Activated T-helper 1 cell treated with anti-CD3 and anti-CD28 coated beads, Interleukin-12 subunit alpha, Interleukin-12 subunit beta, Interleukin-2, Interleukin-4 antibody, amounts not matched to agents 30 ng/mL and 10 ng/mL and 1 ng/mL, durations not matched to agents 14 hours and 24 hours and 36 hours (primary cell): ENCODE measurements around the gene DAPL1. TPM values are rescaled to one million over a fixed set of nuclear protein-coding genes. Genes with fewer than 3 reads are reported as not detected.

ENCODE experiments used
- DNase-seq: peaks from one replicate; pipeline ENCODE4 v3.0.0; 2021; ENCODE audit warnings: low spot score
- H3K27ac Mint-ChIP-seq: one replicate; pipeline ENCODE4 v1.8.0; 2021; ENCODE audit warnings: mild to moderate bottlenecking, mixed read lengths
- H3K27me3 Mint-ChIP-seq: one replicate; pipeline ENCODE4 v1.8.0; 2022; ENCODE audit warnings: mild to moderate bottlenecking, moderate library complexity, mixed read lengths; ENCODE audit not compliant: insufficient read depth
- H3K36me3 Mint-ChIP-seq: one replicate; pipeline ENCODE4 v1.8.0; 2021; ENCODE audit warnings: low read depth, mixed read lengths
- H3K4me1 Mint-ChIP-seq: one replicate; pipeline ENCODE4 v1.8.0; 2021; ENCODE audit warnings: low read depth, mixed read lengths
- H3K4me3 Mint-ChIP-seq: one replicate; pipeline ENCODE4 v1.8.0; 2021; ENCODE audit warnings: mild to moderate bottlenecking, moderate library complexity, mixed read lengths
- H3K9me3 Mint-ChIP-seq: one replicate; pipeline ENCODE4 v1.8.0; 2021; ENCODE audit warnings: mixed read lengths
- intact Hi-C: fragments of 100-400 bp; cut with micrococcal nuclease; formaldehyde crosslinking; loops from one replicate; pipeline ENCODE4 v1.15.1; 2024
- total RNA-seq: library from RNA; stranded (reverse); gene quantifications from 2 replicates; pipeline ENCODE4 v1.2.3, GENCODE V29; 2022

Gene DAPL1
- total RNA-seq, 1 donor from 2014 or later = not detected

GRCh38 chr2:158810731-158811460 is 15.8 kb downstream of the DAPL1 start:
- H3K27me3 Mint-ChIP-seq = peaks cover 3% of the 10 kb centered on the region
- H3K4me1 Mint-ChIP-seq = no peaks in the 10 kb centered on the region
- no peak for DNase-seq
- no peaks in the 10 kb centered on the region for H3K9me3 Mint-ChIP-seq
- no peak overlapping the region for H3K27ac Mint-ChIP-seq
- intact Hi-C loops = no loop called here
- no peak overlapping the region for H3K4me3 Mint-ChIP-seq
- H3K36me3 Mint-ChIP-seq = no peaks in the 10 kb centered on the region

DNA sequence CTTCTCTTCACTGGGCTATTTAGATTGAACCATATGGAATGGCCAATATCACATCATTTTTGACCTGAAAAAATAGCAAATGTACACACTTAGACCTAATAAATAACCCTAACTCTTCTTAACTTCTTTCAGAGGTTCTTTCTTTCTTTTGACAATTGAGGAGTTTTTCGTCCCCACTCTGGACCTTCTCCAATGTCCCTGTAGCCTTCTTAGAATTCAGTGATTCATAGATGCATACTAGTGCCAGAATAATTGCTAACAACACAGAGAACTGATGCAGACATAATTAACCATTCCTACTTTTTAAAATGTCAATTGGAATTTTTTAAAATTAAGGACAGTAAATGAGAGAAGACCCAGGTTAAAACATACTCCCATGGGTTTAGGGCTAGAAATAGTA is 20.0 kb downstream of the DAPL1 start:
- Mint-ChIP-seq H3K4me1 (no peaks in the 10 kb centered on the region), H3K36me3 (no peaks in the 10 kb centered on the region), H3K9me3 (no peaks in the 10 kb centered on the region), H3K4me3 (no peak overlapping the region), H3K27ac (no peak overlapping the region), H3K27me3 (peaks cover 3% of the 10 kb centered on the region)
- intact Hi-C loops = no loop called here
- no peak for DNase-seq

DNA sequence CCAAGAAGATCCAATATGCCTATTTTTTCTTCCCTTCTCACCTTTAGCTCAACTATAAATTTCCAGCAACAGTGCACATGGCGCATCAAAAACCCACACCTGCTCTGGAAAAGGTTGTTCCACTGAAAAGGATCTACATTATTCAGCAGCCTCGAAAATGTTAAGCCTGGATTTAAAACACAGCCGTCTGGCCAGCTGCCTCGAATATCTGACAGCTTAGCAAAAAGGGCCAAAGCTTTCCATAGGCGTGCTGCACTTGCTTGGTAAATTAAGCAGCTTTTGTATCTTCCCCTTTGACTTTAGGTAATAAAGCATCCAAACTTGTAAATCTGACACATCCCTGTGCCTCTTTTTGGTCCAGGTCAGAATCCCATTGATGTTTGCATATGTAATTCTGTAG is 20.5 kb downstream of the DAPL1 start:
- no peaks in the 10 kb centered on the region for H3K36me3 Mint-ChIP-seq
- no peaks in the 10 kb centered on the region for H3K9me3 Mint-ChIP-seq
- H3K27ac Mint-ChIP-seq = no peak overlapping the region
- no peak overlapping the region for H3K4me3 Mint-ChIP-seq
- no peaks in the 10 kb centered on the region for H3K4me1 Mint-ChIP-seq
- DNase-seq = no peak
- H3K27me3 Mint-ChIP-seq = peaks cover 3% of the 10 kb centered on the region
- intact Hi-C loops = no loop called here

GRCh38 chr2:158817588-158817987 is 22.5 kb downstream of the DAPL1 start:
- Mint-ChIP-seq H3K36me3 (no peaks in the 10 kb centered on the region), H3K9me3 (no peaks in the 10 kb centered on the region), H3K27me3 (no peaks in the 10 kb centered on the region), H3K4me1 (no peaks in the 10 kb centered on the region), H3K27ac (no peak overlapping the region), H3K4me3 (no peak overlapping the region)
- DNase-seq = no peak
- intact Hi-C loops = no loop called here

GRCh38 chr2:158818511-158818910 is 23.4 kb downstream of the DAPL1 start:
- DNase-seq = no peak
- no peaks in the 10 kb centered on the region for H3K27me3 Mint-ChIP-seq
- H3K4me3 Mint-ChIP-seq = no peak overlapping the region
- H3K4me1 Mint-ChIP-seq = no peaks in the 10 kb centered on the region
- H3K27ac Mint-ChIP-seq = no peak overlapping the region
- H3K36me3 Mint-ChIP-seq = no peaks in the 10 kb centered on the region
- intact Hi-C loops = no loop called here
- no peaks in the 10 kb centered on the region for H3K9me3 Mint-ChIP-seq

GRCh38 chr2:158822193-158822592 is 27.1 kb downstream of the DAPL1 start:
- DNase-seq = no peak
- H3K9me3 Mint-ChIP-seq = no peaks in the 10 kb centered on the region

GRCh38 chr2:158823486-158824237 is 28.5 kb downstream of the DAPL1 start:
- no peak for DNase-seq

More at GRCh38 chr2:158822193-158822592, 27.1 kb downstream of the DAPL1 start:
- Mint-ChIP-seq H3K27me3 (peaks cover 3% of the 10 kb centered on the region), H3K4me3 (no peak overlapping the region), H3K27ac (no peak overlapping the region), H3K4me1 (no peaks in the 10 kb centered on the region), H3K36me3 (no peaks in the 10 kb centered on the region)
- intact Hi-C loops = no loop called here

DNA sequence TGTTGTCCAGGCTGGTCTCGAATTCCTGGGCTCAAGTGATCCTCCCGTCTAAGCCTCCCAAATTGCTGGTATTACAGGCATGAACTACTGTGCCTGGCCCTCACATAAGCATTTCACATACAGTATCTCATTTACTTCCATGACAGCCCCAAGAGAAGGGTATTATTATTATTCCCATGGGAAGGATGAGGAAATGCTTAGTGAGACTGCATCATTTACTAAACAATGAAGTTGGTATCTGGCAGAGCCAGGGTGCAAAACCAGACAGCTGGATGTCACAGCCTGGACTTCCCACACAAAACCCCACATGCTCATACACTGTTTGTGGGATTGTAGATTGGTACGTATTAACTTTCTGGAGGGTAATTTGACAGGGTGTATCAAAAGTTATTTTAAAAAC is 29.9 kb downstream of the DAPL1 start:
- Mint-ChIP-seq H3K36me3 (no peaks in the 10 kb centered on the region), H3K27me3 (peaks cover 3% of the 10 kb centered on the region), H3K4me3 (no peak overlapping the region), H3K9me3 (no peaks in the 10 kb centered on the region), H3K4me1 (no peaks in the 10 kb centered on the region), H3K27ac (no peak overlapping the region)
- intact Hi-C loops = no loop called here
- no peak for DNase-seq

More at GRCh38 chr2:158823486-158824237, 28.5 kb downstream of the DAPL1 start:
- intact Hi-C loops = no loop called here
- H3K9me3 Mint-ChIP-seq = no peaks in the 10 kb centered on the region
- H3K36me3 Mint-ChIP-seq = no peaks in the 10 kb centered on the region
- H3K4me1 Mint-ChIP-seq = no peaks in the 10 kb centered on the region
- H3K4me3 Mint-ChIP-seq = no peak overlapping the region
- no peak overlapping the region for H3K27ac Mint-ChIP-seq
- peaks cover 3% of the 10 kb centered on the region for H3K27me3 Mint-ChIP-seq

GRCh38 chr2:158826965-158827364 is 31.8 kb downstream of the DAPL1 start:
- Mint-ChIP-seq H3K4me1 (no peaks in the 10 kb centered on the region), H3K27me3 (peaks cover 5% of the 10 kb centered on the region), H3K9me3 (no peaks in the 10 kb centered on the region), H3K4me3 (no peak overlapping the region), H3K36me3 (no peaks in the 10 kb centered on the region), H3K27ac (no peak overlapping the region)
- DNase-seq = no peak
- intact Hi-C loops = no loop called here

- Mint-ChIP-seq H3K27ac (no peak overlapping the region), H3K4me3 (no peak overlapping the region), H3K4me1 (no peaks in the 10 kb centered on the region), H3K9me3 (no peaks in the 10 kb centered on the region), H3K27me3 (peaks cover 5% of the 10 kb centered on the region), H3K36me3 (no peaks in the 10 kb centered on the region)
- no peak for DNase-seq
- intact Hi-C loops = no loop called here
These were observed 33.5 kb downstream of the DAPL1 start for GRCh38 chr2:158828378-158829164.

DNA sequence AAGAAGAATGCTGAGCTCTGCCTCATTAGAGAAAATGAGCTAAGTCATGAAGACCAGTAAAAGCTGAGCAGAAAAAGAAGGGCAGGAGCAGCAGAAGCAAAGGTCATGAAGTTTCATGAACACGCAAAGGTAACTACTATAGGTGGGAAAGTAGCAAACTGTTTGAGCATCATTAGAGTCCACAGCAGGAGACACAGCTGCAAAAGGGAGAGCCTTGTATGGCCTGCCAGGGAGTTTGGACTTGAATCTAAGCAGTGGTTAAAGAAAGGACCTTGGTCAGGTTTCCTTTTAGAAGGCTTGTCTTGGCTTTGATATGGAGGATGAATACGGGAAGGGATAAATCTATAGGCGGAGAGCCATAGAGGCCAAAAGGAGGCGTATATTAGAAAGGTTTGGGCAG is 34.0 kb downstream of the DAPL1 start:
- no peak overlapping the region for H3K27ac Mint-ChIP-seq
- no peak overlapping the region for H3K4me3 Mint-ChIP-seq
- H3K36me3 Mint-ChIP-seq = no peaks in the 10 kb centered on the region
- intact Hi-C loops = no loop called here
- DNase-seq = no peak
- no peaks in the 10 kb centered on the region for H3K4me1 Mint-ChIP-seq
- H3K9me3 Mint-ChIP-seq = no peaks in the 10 kb centered on the region
- peaks cover 5% of the 10 kb centered on the region for H3K27me3 Mint-ChIP-seq

GRCh38 chr2:158830201-158830600 is 35.1 kb downstream of the DAPL1 start:
- intact Hi-C loops = no loop called here
- Mint-ChIP-seq H3K27ac (no peak overlapping the region), H3K4me3 (no peak overlapping the region), H3K36me3 (no peaks in the 10 kb centered on the region), H3K27me3 (peaks cover 5% of the 10 kb centered on the region), H3K9me3 (no peaks in the 10 kb centered on the region), H3K4me1 (no peaks in the 10 kb centered on the region)
- DNase-seq = no peak

GRCh38 chr2:158835431-158835830 is 40.3 kb downstream of the DAPL1 start:
- no peaks in the 10 kb centered on the region for H3K9me3 Mint-ChIP-seq
- no peak for DNase-seq
- H3K36me3 Mint-ChIP-seq = no peaks in the 10 kb centered on the region
- intact Hi-C loops = no loop called here
- H3K4me3 Mint-ChIP-seq = no peak overlapping the region
- no peaks in the 10 kb centered on the region for H3K4me1 Mint-ChIP-seq
- H3K27ac Mint-ChIP-seq = no peak overlapping the region
- H3K27me3 Mint-ChIP-seq = peaks cover 2% of the 10 kb centered on the region
